Tibial nerve (tissue), 4 donors: ENCODE measurements around the gene PKP2. TPM values are rescaled to one million over a fixed set of nuclear protein-coding genes. Genes with fewer than 3 reads are reported as not detected.

Experiments
- DNase-seq, 2 donors: peaks; one replicate each; pipeline ENCODE4 v3.0.0-alpha.2; 2019; ENCODE audit warnings: low spot score in 2 of 2
- H3K27ac ChIP-seq, 4 donors: fragments of 200-600 bp; sonication (generic) in 3 of 4; one replicate each; pipeline ENCODE4 v1.5.1; 2017 to 2019; ENCODE audit warnings: mild to moderate bottlenecking in 1 of 4
- H3K27me3 ChIP-seq, 2 donors: fragments of 200-600 bp; sonication (generic) in 1 of 2; one replicate each; pipeline versions ENCODE4 v1.5.1 to v1.6.0; 2017 to 2019
- H3K36me3 ChIP-seq, 3 donors: fragments of 200-600 bp; sonication (generic); one replicate each; pipeline ENCODE4 v1.5.1; 2018 to 2019
- H3K4me1 ChIP-seq, 4 donors: fragments of 200-600 bp; sonication (generic) in 3 of 4; one replicate each; pipeline ENCODE4 v1.5.1; 2017 to 2019
- H3K4me3 ChIP-seq, 4 donors: fragments of 200-600 bp; sonication (generic) in 3 of 4; one replicate each; pipeline ENCODE4 v1.5.1; 2017 to 2019; ENCODE audit warnings: mild to moderate bottlenecking in 1 of 4, moderate library complexity in 1 of 4
- H3K9me3 ChIP-seq, 4 donors: fragments of 200-600 bp; sonication (generic) in 3 of 4; one replicate each; pipeline ENCODE4 v1.5.1; 2017 to 2019
- CTCF ChIP-seq, 5 experiments: fragments of 200-600 bp in 3 of 5; fragments of 450-650 bp in 2 of 5; sonication (generic) in 3 of 5; IDR thresholded peaks; one replicate each; pipeline ENCODE4 v1.5.1; 2016 to 2019; ENCODE audit warnings: antibody characterized with exemption in 5 of 5, mild to moderate bottlenecking in 3 of 5, moderate library complexity in 2 of 5
- EP300 ChIP-seq, 2 donors: sonication (generic); formaldehyde crosslinking; IDR thresholded peaks; one replicate each; pipeline ENCODE4 v1.6.1; 2017; ENCODE audit warnings: antibody characterized with exemption in 2 of 2, mild to moderate bottlenecking in 1 of 2
- POLR2A ChIP-seq, 2 donors: fragments of 450-650 bp; IDR thresholded peaks; one replicate each; pipeline ENCODE4 v1.6.1; 2017; ENCODE audit warnings: antibody characterized with exemption in 2 of 2, mild to moderate bottlenecking in 2 of 2, moderate library complexity in 2 of 2
- WGBS, 2 donors: methylation state at CpG; one replicate each; pipeline ENCODE4 v1.1.5; 2018; 5-methylcytosine and 5-hydroxymethylcytosine counted together
- total RNA-seq, 4 donors: library from RNA; depleted of rRNA; stranded (reverse); fragments of >200 nt; gene quantifications; one replicate each; pipeline ENCODE4 v1.1.0, GENCODE V29; 2016

The PKP2 gene
- total RNA-seq, 4 donors from 2014 or later: 35.0 to 45.0 (median 42.5) TPM

GRCh38 chr12:32854097-32854496 is 42.5 kb downstream of the PKP2 start:
- H3K4me3 ChIP-seq: no peak overlapping the region
- H3K9me3 ChIP-seq: no peaks in the 10 kb centered on the region
- H3K4me1 ChIP-seq: no peaks in the 10 kb centered on the region
- 81 to 88% methylated on average over 4 of the region's 4 CpGs for WGBS, 2 donors
- no peak for TF ChIP-seq EP300 (IDR thresholded peaks at IDR 0.05)
- no peak for TF ChIP-seq POLR2A (IDR thresholded peaks at IDR 0.05)
- TF ChIP-seq CTCF (IDR thresholded peaks at IDR 0.05): no peak
- peaks cover 0 to 18% (median 0%) of the 10 kb centered on the region in 3 donors for H3K36me3 ChIP-seq
- no peak for DNase-seq
- no peaks in the 10 kb centered on the region for H3K27me3 ChIP-seq
- H3K27ac ChIP-seq: no peak overlapping the region

GRCh38 chr12:32847287-32847686 is 49.3 kb downstream of the PKP2 start:
- Histone ChIP-seq H3K27me3 (no peaks in the 10 kb centered on the region), H3K27ac (no peak overlapping the region), H3K4me3 (no peak overlapping the region), H3K4me1 (peaks cover 0 to 15% (median 0%) of the 10 kb centered on the region in 4 donors), H3K36me3 (peaks cover 0 to 31% (median 0%) of the 10 kb centered on the region in 3 donors), H3K9me3 (no peaks in the 10 kb centered on the region)
- 93% methylated on average over 6 of the region's 6 CpGs for WGBS, 2 donors
- no peak for TF ChIP-seq CTCF (IDR thresholded peaks at IDR 0.05)
- DNase-seq: no peak

GRCh38 chr12:32846053-32846452 is 50.5 kb downstream of the PKP2 start:
- Histone ChIP-seq H3K27ac (no peak overlapping the region), H3K4me1 (peaks cover 0 to 15% (median 0%) of the 10 kb centered on the region in 4 donors), H3K36me3 (peaks cover 0 to 31% (median 0%) of the 10 kb centered on the region in 3 donors), H3K9me3 (no peaks in the 10 kb centered on the region), H3K4me3 (no peak overlapping the region), H3K27me3 (no peaks in the 10 kb centered on the region)
- no peak for DNase-seq
- WGBS, 2 donors: 87 to 94% methylated on average over 6 of the region's 6 CpGs
- no peak for TF ChIP-seq POLR2A (IDR thresholded peaks at IDR 0.05)
- no peak for TF ChIP-seq CTCF (IDR thresholded peaks at IDR 0.05)
- no peak for TF ChIP-seq EP300 (IDR thresholded peaks at IDR 0.05)

GRCh38 chr12:32843528-32844095 is 53.0 kb downstream of the PKP2 start:
- peak in 1 of 2 donors; percentile 7 for DNase-seq
- H3K4me1 ChIP-seq: peaks cover 0 to 15% (median 0%) of the 10 kb centered on the region in 4 donors
- peak overlapping the region in 3 of 4 donors; percentile 38 to 64 (median 42) for H3K27ac ChIP-seq
- no peaks in the 10 kb centered on the region for H3K27me3 ChIP-seq
- no peaks in the 10 kb centered on the region for H3K9me3 ChIP-seq
- no peak overlapping the region for H3K4me3 ChIP-seq
- TF ChIP-seq EP300 (IDR thresholded peaks at IDR 0.05) (peak in 1 of 2 donors; percentile 52), CTCF (IDR thresholded peaks at IDR 0.05) (no peak), POLR2A (IDR thresholded peaks at IDR 0.05) (no peak)
- peaks cover 0 to 28% (median 0%) of the 10 kb centered on the region in 3 donors for H3K36me3 ChIP-seq

GRCh38 chr12:32841061-32841460 is 55.5 kb downstream of the PKP2 start:
- H3K27ac ChIP-seq: no peak overlapping the region
- peaks cover 0 to 15% (median 0%) of the 10 kb centered on the region in 4 donors for H3K4me1 ChIP-seq
- peaks cover 0 to 23% (median 0%) of the 10 kb centered on the region in 3 donors for H3K36me3 ChIP-seq
- no peak overlapping the region for H3K4me3 ChIP-seq
- WGBS, 2 donors: 79 to 93% methylated on average over 4 of the region's 4 CpGs
- H3K27me3 ChIP-seq: no peaks in the 10 kb centered on the region
- no peak for TF ChIP-seq CTCF (IDR thresholded peaks at IDR 0.05)
- no peak for TF ChIP-seq EP300 (IDR thresholded peaks at IDR 0.05)
- no peak for TF ChIP-seq POLR2A (IDR thresholded peaks at IDR 0.05)
- H3K9me3 ChIP-seq: no peaks in the 10 kb centered on the region
- DNase-seq: no peak
